IPS DF 6.9 (cell line): Measurements from ENCODE around the gene PRSS33.
A peak's percentile ranks its signal among the peaks of the same experiment; 100 is the strongest.

ENCODE experiments used
- DNase-seq: peaks from one replicate; pipeline ENCODE4 v3.0.0-alpha.2; 2013; ENCODE audit warnings: low read depth, low spot score
- H3K27ac ChIP-seq: one replicate; pipeline ENCODE4 v1.5.1; 2013; ENCODE audit warnings: low read length, control low read depth
- H3K27me3 ChIP-seq: 2 replicates; pipeline ENCODE4 v1.6.1; 2013; ENCODE audit warnings: mild to moderate bottlenecking, low read length; ENCODE audit not compliant: control insufficient read depth, insufficient read depth
- H3K36me3 ChIP-seq: 2 replicates; pipeline ENCODE4 v1.6.1; 2013; ENCODE audit warnings: low read length; ENCODE audit not compliant: control insufficient read depth, insufficient read depth
- H3K4me1 ChIP-seq: 2 replicates; pipeline ENCODE4 v1.6.1; 2013; ENCODE audit warnings: low read length; ENCODE audit not compliant: control insufficient read depth, insufficient read depth
- H3K4me3 ChIP-seq: 2 replicates; pipeline ENCODE4 v1.5.1; 2013; ENCODE audit warnings: mild to moderate bottlenecking, low read length
- H3K9me3 ChIP-seq: 2 replicates; pipeline ENCODE4 v1.6.1; 2013; ENCODE audit warnings: low read length, inconsistent platforms; ENCODE audit not compliant: control insufficient read depth, insufficient read depth
- WGBS: extraction: QIAGEN DNeasy Blood & Tissue Kit; methylation state at CpG from one replicate; pipeline ENCODE4 v1.1.7; 2013; ENCODE audit warnings: mixed read lengths, missing lambda C conversion rate; ENCODE audit not compliant: insufficient read length, insufficient coverage; 5-methylcytosine and 5-hydroxymethylcytosine counted together

PRSS33 gene

GRCh38 chr16:2761886-2762583 is 25.3 kb downstream of the PRSS33 start:
- Histone ChIP-seq H3K4me3 (no peak overlapping the region), H3K27ac (no peak overlapping the region), H3K27me3 (no peaks in the 10 kb centered on the region), H3K9me3 (0 out of 2 replicates have a peak, but pooled peaks cover 3% of the 10 kb centered on the region), H3K36me3 (peaks cover 82% of the 10 kb centered on the region), H3K4me1 (no peaks in the 10 kb centered on the region)
- no peak for DNase-seq
- WGBS, result no CpG with 5 or more reads among the region's 42 CpGs

DNA sequence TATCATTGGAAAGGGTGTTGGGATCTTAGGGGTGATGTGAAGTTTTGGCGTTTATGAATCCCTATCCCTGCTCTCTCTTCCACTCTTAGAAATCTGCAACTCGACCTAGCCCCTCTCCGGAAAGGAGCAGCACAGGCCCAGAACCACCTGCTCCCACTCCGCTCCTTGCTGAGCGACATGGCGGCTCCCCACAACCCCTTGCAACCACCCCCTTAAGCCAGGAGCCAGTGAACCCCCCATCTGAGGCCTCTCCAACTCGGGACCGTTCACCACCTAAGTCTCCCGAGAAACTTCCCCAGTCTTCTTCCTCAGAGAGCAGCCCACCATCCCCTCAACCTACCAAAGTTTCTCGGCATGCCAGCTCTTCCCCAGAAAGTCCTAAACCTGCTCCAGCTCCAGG is 25.9 kb downstream of the PRSS33 start:
- H3K4me3 ChIP-seq, result no peak overlapping the region
- H3K4me1 ChIP-seq, result no peaks in the 10 kb centered on the region
- no CpG with 5 or more reads among the region's 10 CpGs for WGBS
- H3K27me3 ChIP-seq, result no peaks in the 10 kb centered on the region
- H3K9me3 ChIP-seq, result 0 out of 2 replicates have a peak, but pooled peaks cover 3% of the 10 kb centered on the region
- peaks cover 76% of the 10 kb centered on the region for H3K36me3 ChIP-seq
- H3K27ac ChIP-seq, result no peak overlapping the region
- DNase-seq, result no peak

GRCh38 chr16:2757344-2757743 is 30.0 kb downstream of the PRSS33 start:
- no peak overlapping the region for H3K4me3 ChIP-seq
- WGBS, result no CpG with 5 or more reads among the region's 11 CpGs

DNA sequence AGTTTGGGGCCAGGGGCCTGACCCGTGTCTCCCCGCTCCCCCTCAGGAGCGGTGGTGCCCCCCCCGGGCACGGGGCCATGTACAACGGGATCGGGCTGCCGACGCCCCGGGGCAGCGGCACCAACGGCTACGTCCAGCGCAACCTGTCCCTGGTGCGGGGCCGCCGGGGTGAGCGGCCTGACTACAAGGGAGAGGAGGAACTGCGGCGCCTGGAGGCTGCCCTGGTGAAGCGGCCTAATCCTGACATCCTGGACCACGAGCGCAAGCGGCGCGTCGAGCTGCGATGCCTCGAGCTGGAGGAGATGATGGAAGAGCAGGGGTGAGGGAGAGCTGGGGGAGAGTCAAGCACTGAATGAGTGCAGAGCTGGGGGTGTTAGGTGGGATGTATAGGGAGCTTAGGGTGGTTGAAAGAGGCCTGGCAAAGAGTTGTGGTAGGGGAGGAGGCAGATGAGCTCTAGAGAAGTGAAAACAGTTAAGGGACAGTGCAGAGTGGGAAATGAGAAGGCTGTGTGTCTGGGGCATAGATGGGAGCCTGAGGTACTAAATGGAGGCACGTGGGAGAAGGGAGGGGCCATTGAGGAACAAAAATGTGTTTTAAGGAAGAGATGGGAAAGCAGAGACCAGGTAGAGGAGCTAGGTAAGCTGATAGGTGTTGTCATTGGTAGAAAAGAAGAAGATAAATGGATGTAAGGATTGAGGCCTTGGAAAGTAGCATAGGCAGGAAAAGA is 30.9 kb downstream of the PRSS33 start:
- no CpG with 5 or more reads among the region's 30 CpGs for WGBS
- no peak overlapping the region for H3K4me3 ChIP-seq
- H3K27me3 ChIP-seq, result no peaks in the 10 kb centered on the region
- no peak for DNase-seq
- no peaks in the 10 kb centered on the region for H3K9me3 ChIP-seq
- H3K36me3 ChIP-seq, result peaks cover 36% of the 10 kb centered on the region
- no peaks in the 10 kb centered on the region for H3K4me1 ChIP-seq
- H3K27ac ChIP-seq, result no peak overlapping the region

More at GRCh38 chr16:2757344-2757743, 30.0 kb downstream of the PRSS33 start:
- H3K27ac ChIP-seq, result no peak overlapping the region
- H3K36me3 ChIP-seq, result peaks cover 45% of the 10 kb centered on the region
- H3K9me3 ChIP-seq, result 0 out of 2 replicates have a peak, but pooled peaks cover 3% of the 10 kb centered on the region
- no peak for DNase-seq
- no peaks in the 10 kb centered on the region for H3K4me1 ChIP-seq
- H3K27me3 ChIP-seq, result no peaks in the 10 kb centered on the region

GRCh38 chr16:2755158-2755557 is 32.2 kb downstream of the PRSS33 start:
- no peaks in the 10 kb centered on the region for H3K4me1 ChIP-seq

GRCh38 chr16:2753733-2754020 is 33.7 kb downstream of the PRSS33 start:
- WGBS, result no CpG with 5 or more reads among the region's 7 CpGs
- peaks cover 17% of the 10 kb centered on the region for H3K36me3 ChIP-seq

More at GRCh38 chr16:2755158-2755557, 32.2 kb downstream of the PRSS33 start:
- Histone ChIP-seq H3K27me3 (no peaks in the 10 kb centered on the region), H3K36me3 (peaks cover 32% of the 10 kb centered on the region), H3K27ac (no peak overlapping the region), H3K4me3 (no peak overlapping the region), H3K9me3 (no peaks in the 10 kb centered on the region)
- DNase-seq, result no peak
- 100% methylated on average over 1 of the region's 3 CpGs for WGBS

DNA sequence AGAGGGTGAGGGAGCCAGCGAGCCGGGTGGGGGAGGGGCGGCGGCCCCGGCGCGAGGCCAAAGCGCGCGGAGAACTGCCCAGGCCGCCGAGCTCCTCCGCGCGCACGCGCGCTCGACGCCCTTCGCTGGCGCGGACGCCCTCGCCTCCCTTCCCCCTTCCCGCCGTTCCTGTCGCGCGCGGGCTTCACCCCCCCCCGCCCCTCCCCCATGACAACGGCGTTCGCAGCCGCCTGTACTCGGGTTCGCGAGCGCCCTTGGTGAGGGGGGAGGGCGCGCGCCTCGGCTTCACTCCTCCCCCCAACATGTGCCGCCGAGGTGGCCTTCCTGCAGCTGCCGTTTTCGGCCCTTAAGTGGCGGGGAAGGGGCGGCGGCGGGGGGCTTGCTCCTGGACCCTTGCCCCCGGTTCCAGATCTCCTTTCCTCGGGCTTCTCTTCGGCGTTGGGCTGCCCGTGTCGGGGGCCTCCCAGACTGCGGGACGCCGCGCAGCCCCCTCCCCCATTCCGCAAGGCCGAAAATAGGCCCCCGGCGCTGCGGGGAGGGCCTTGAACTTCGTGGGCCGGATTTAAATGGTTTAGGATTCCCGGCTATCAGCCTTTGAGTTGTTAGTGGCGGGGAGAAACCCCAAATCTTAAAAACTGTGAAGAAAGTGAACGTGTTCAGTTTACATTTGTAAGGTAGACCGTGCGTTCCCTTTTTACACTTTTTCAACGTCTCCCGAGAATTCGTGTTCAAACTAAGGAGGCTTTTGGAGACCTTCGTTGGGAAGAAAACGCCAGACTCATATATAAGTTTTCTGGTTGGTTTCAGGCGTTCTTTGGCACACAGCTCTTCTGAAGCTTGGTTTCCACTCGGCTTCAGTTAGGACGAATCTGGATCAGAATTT is 34.3 kb downstream of the PRSS33 start:
- H3K36me3 ChIP-seq, result peaks cover 14% of the 10 kb centered on the region
- H3K9me3 ChIP-seq, result no peaks in the 10 kb centered on the region
- WGBS, result no CpG with 5 or more reads among the region's 82 CpGs
- H3K4me3 ChIP-seq, result peak overlapping the region; percentile 75
- no peaks in the 10 kb centered on the region for H3K27me3 ChIP-seq
- H3K4me1 ChIP-seq, result no peaks in the 10 kb centered on the region
- no peak overlapping the region for H3K27ac ChIP-seq
- no peak for DNase-seq

More at GRCh38 chr16:2753733-2754020, 33.7 kb downstream of the PRSS33 start:
- no peak overlapping the region for H3K27ac ChIP-seq
- no peak for DNase-seq
- H3K9me3 ChIP-seq, result no peaks in the 10 kb centered on the region
- no peaks in the 10 kb centered on the region for H3K4me1 ChIP-seq
- peak overlapping the region; percentile 75; the same call in 1 of the 2 replicates for H3K4me3 ChIP-seq
- no peaks in the 10 kb centered on the region for H3K27me3 ChIP-seq

- WGBS, result no CpG with 5 or more reads among the region's 99 CpGs
- peak; percentile 90 for DNase-seq
- H3K9me3 ChIP-seq, result no peaks in the 10 kb centered on the region
- H3K36me3 ChIP-seq, result peaks cover 5% of the 10 kb centered on the region
- H3K27ac ChIP-seq, result no peak within 1 kb of the TSS
- H3K4me1 ChIP-seq, result no peaks in the 10 kb centered on the region
- no peaks in the 10 kb centered on the region for H3K27me3 ChIP-seq
- peak within 1 kb of the TSS; percentile 75 for H3K4me3 ChIP-seq
These were observed 35.1 kb downstream of the PRSS33 start, which contains the start of gene SRRM2 for GRCh38 chr16:2752035-2752849. SRRM2 (plus strand) TSS chr16:2752638; CDS start chr16:2756365, 3,727 bp downstream.

- H3K27ac ChIP-seq, result no peak overlapping the region
- WGBS, result no CpG with 5 or more reads among the region's 23 CpGs
- H3K9me3 ChIP-seq, result no peaks in the 10 kb centered on the region
- DNase-seq, result peak; percentile 60
- peak overlapping the region; percentile 75; the same call in 1 of the 2 replicates for H3K4me3 ChIP-seq
- no peaks in the 10 kb centered on the region for H3K27me3 ChIP-seq
- no peaks in the 10 kb centered on the region for H3K4me1 ChIP-seq
- 0 out of 2 replicates have a peak, but pooled peaks cover 5% of the 10 kb centered on the region for H3K36me3 ChIP-seq
These were observed 35.8 kb downstream of the PRSS33 start for GRCh38 chr16:2751577-2752034.
